HG02571 (cell line): ENCODE data around the gene UCKL1.

Experiments used
- ATAC-seq: cut with Tn5 transposase; IDR thresholded peaks from one replicate; pipeline ENCODE4 v1.9.1; 2021; ENCODE audit warnings: mild to moderate bottlenecking, moderate library complexity; ENCODE audit not compliant: unreplicated experiment

Gene UCKL1

DNA sequence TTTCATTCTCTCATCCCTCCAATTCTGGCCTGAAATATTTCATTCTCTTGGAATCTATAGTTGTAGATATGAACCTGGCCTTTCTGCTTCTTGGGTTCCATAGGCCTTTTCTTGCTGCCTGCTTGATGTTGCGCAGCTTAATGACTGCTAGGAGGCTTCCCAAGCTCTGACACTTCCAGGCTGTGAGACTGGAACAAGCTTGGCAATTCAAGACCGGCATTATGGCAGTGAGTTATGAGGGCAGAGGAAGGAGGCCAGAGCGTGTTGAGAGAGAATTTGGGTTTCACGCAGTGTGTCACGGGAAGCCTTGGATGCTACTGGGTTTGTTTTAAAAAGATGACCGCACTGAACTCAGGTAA lies 62.2 kb downstream of the UCKL1 start:
- ATAC-seq, result no peak

DNA sequence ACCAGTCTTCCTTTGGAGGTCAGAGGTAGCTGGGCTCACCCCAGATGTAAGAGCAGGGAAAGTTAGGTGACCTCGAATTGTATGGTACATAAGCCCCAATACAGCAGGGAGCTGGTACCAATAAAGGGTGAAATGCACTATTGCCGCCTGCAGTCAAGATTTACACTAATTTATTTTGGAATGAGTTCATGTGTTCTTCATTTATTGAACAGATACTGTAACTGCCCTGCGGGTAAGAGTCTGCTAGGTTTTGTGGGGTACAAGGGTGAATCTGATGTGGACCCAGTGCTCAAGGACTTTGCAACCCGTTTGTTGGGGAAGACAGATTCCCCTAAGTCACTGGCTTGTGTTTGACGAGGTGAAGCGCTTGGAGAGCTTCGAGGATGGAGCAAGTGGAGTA lies 63.8 kb downstream of the UCKL1 start:
- ATAC-seq, result no peak

- ATAC-seq, result no peak
These were observed 64.9 kb downstream of the UCKL1 start for GRCh38 chr20:63891061-63892002.

DNA sequence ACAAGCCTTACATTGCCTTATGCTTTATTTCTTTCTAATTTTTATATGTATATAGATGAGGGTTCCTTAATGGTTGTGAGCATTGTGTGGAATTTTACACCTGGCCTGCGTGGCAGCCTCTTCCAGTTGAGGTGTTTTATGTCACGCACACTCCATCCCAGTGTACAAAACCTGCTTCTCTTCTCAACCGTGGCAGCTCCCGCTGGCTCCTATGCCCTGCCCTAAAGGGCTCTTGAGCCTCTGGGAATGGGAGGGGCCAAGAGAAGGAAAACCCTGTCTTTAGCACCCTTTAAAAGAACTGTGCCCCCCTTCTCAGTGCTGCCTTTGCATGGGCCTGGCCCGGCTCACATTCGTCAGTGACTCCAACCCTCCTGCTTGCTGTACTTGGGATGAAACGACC lies 65.6 kb downstream of the UCKL1 start:
- no peak for ATAC-seq

- ATAC-seq, result no peak
These were observed 66.0 kb downstream of the UCKL1 start for GRCh38 chr20:63890201-63890576.
